Kidney (tissue), 14 donors: ENCODE data around the gene SPINT1. TPM values are rescaled to one million over a fixed set of nuclear protein-coding genes. Genes with fewer than 3 reads are reported as not detected.

Source experiments
- DNase-seq, 5 donors: peaks; one replicate each; pipeline ENCODE4 v3.0.0-alpha.2; 2013 to 2020
- FAIRE-seq: peaks from 2 replicates; lab custom pipeline; 2012; peaks lifted over from hg19 to GRCh38; lab: Jason Lieb, UNC
- H3K27ac ChIP-seq, 2 donors: one replicate each; pipeline ENCODE4 v1.7.0; 2013; ENCODE audit warnings: low read depth in 2 of 2, low read length in 2 of 2, inconsistent platforms in 1 of 2
- H3K27me3 ChIP-seq: one replicate; pipeline ENCODE4 v1.7.1; 2013; ENCODE audit warnings: low read length, inconsistent platforms; ENCODE audit not compliant: control insufficient read depth, insufficient read depth
- H3K36me3 ChIP-seq, 3 donors: one replicate each; pipeline versions ENCODE4 v1.7.0 to v1.7.1; 2013; ENCODE audit warnings: low read length in 3 of 3, control low read depth in 1 of 3, inconsistent platforms in 1 of 3; ENCODE audit not compliant: insufficient read depth in 3 of 3, control insufficient read depth in 2 of 3
- H3K4me1 ChIP-seq, 3 donors: one replicate each; pipeline versions ENCODE4 v1.7.0 to v1.7.1; 2013; ENCODE audit warnings: low read length in 3 of 3, inconsistent platforms in 1 of 3, low read depth in 1 of 3; ENCODE audit not compliant: control insufficient read depth in 2 of 3, insufficient read depth in 2 of 3
- H3K4me3 ChIP-seq, 3 donors: one replicate each; pipeline versions ENCODE4 v1.7.0 to v1.8.1; 2013; ENCODE audit warnings: low read length in 3 of 3, control low read depth in 1 of 3, inconsistent platforms in 1 of 3
- H3K9ac ChIP-seq, 3 donors: one replicate each; pipeline versions ENCODE4 v1.7.0 to v1.7.1; 2013; ENCODE audit warnings: low read length in 3 of 3, control low read depth in 1 of 3, inconsistent platforms in 1 of 3
- H3K9me3 ChIP-seq, 3 donors: one replicate each; pipeline versions ENCODE4 v1.7.0 to v1.7.1; 2013; ENCODE audit warnings: low read length in 3 of 3, control low read depth in 1 of 3, inconsistent platforms in 1 of 3; ENCODE audit not compliant: control insufficient read depth in 2 of 3, insufficient read depth in 1 of 3
- CTCF ChIP-seq: IDR thresholded peaks from 3 replicates; pipeline ENCODE4 v1.5.1; 2012; ENCODE audit warnings: mild to moderate bottlenecking, moderate library complexity, borderline replicate concordance; ENCODE audit not compliant: insufficient read depth; ENCODE audit errors: extremely low read depth
- intact Hi-C: fragments of 100-400 bp; cut with DNase I; formaldehyde crosslinking; loops from one replicate; pipeline ENCODE4 v1.11.1; 2022
- polyA plus RNA-seq: library from polyadenylated mRNA; stranded (reverse); fragments of 350-450 nt; fragmentation: Illumina TruSeq; extraction: RNeasy Lipid Tissue Mini Kit (QIAGEN cat#74804); gene quantifications from one replicate; pipeline ENCODE4 v1.2.3, GENCODE V29; 2014; ENCODE audit warnings: low read depth, low replicate concordance; ENCODE audit not compliant: insufficient read depth
- total RNA-seq: library from RNA; stranded (reverse); fragmentation: NEBNext Ultra II Directional; extraction: Animal tissue kit (Norgen Biotek cat#: 25700); gene quantifications from one replicate; pipeline ENCODE4 v1.2.1, GENCODE V29; 2021
- donor health status: control.
- donor health status: control.
- donor health status: control.
- donor health status: control.
- donor health status: control.
- donor health status: DM: yes; HTN: yes; CAD: no.
- donor health status: Normal renal cell carcinoma (clear cell type).

Gene SPINT1
- total and polyA plus RNA-seq, 2 donors from 2014 or later, result 112 to 114 TPM

- intact Hi-C loops, result no loop called here
- Histone ChIP-seq H3K27ac (peak overlapping the region; percentile 33 to 88), H3K36me3 (peaks cover 0 to 4% (median 0%) of the 10 kb centered on the region in 3 donors), H3K27me3 (no peaks in the 10 kb centered on the region), H3K4me1 (peaks cover 2 to 32% (median 26%) of the 10 kb centered on the region in 3 donors), H3K9me3 (no peaks in the 10 kb centered on the region), H3K4me3 (peak overlapping the region; percentile 51 to 67 (median 61)), H3K9ac (peak overlapping the region; percentile 26 to 73 (median 54))
- DNase-seq (peak in 3 of 5 donors; percentile 35 to 54 (median 53)), FAIRE-seq (no peak)
- no peak for TF ChIP-seq CTCF
Observed at GRCh38 chr15:40843261-40843884, 475 bp upstream of the SPINT1 start.

GRCh38 chr15:40844696-40845030 is 815 bp downstream of the SPINT1 start:
- TF ChIP-seq CTCF, result no peak
- peaks cover 0 to 4% (median 0%) of the 10 kb centered on the region in 3 donors for H3K36me3 ChIP-seq
- H3K9me3 ChIP-seq, result no peaks in the 10 kb centered on the region
- H3K4me1 ChIP-seq, result peaks cover 2 to 32% (median 26%) of the 10 kb centered on the region in 3 donors
- H3K27me3 ChIP-seq, result no peaks in the 10 kb centered on the region
- peak overlapping the region; percentile 73 to 88 for H3K27ac ChIP-seq
- intact Hi-C loops, result no loop called here
- H3K9ac ChIP-seq, result peak overlapping the region; percentile 39 to 73 (median 71)
- DNase-seq (peak in 3 of 5 donors; percentile 47 to 86 (median 60)), FAIRE-seq (no peak)
- H3K4me3 ChIP-seq, result peak overlapping the region; percentile 54 to 67 (median 65)

- TF ChIP-seq CTCF, result no peak
- Histone ChIP-seq H3K4me3 (peak overlapping the region; percentile 54 to 67 (median 65)), H3K27ac (peak overlapping the region; percentile 89 to 93), H3K9ac (peak overlapping the region; percentile 39 to 82 (median 71)), H3K27me3 (no peaks in the 10 kb centered on the region), H3K9me3 (no peaks in the 10 kb centered on the region), H3K4me1 (peaks cover 2 to 32% (median 26%) of the 10 kb centered on the region in 3 donors), H3K36me3 (peaks cover 0 to 3% (median 0%) of the 10 kb centered on the region in 3 donors)
- no peak for DNase-seq
- intact Hi-C loops, result no loop called here
- FAIRE-seq, result no peak
Observed at GRCh38 chr15:40845036-40845435, 1.2 kb downstream of the SPINT1 start.
